Measurements from ENCODE around the gene HIPK2. TPM values are rescaled to one million over a fixed set of nuclear protein-coding genes. Genes with fewer than 3 reads are reported as not detected.

HIPK2 gene
- total and polyA plus RNA-seq, 10 of the 15 experiments (the other 5 are each of a cell fraction or from before 2014, with no cell fraction given): 1.7 to 39.0 (median 9.4) TPM

GRCh38 chr7:139618482-139619366 lies 159.1 kb downstream of the HIPK2 start:
- Histone ChIP-seq H3K9ac (ENCODE audit: control insufficient read depth, insufficient read depth, low read length) (no peak overlapping the region), H3K27ac (ENCODE audit: control insufficient read depth, insufficient read depth) (no peak overlapping the region), H4K20me1 (ENCODE audit: control insufficient read depth, insufficient read depth) (no peaks in the 10 kb centered on the region), H3K79me2 (ENCODE audit: control insufficient read depth, insufficient read depth, low read length) (no peaks in the 10 kb centered on the region), H3K36me3 (ENCODE audit: control insufficient read depth in 2 of 2, insufficient read depth in 2 of 2, low read length in 1 of 2) (peaks cover 0 to 3% of the 10 kb centered on the region in 2 experiments; a peak in 2 of 4 replicates), H3K4me2 (ENCODE audit: control insufficient read depth, insufficient read depth) (no peak overlapping the region), H3K9me3 (replicated peaks; ENCODE audit: control insufficient read depth, insufficient read depth, low read length) (no peaks in the 10 kb centered on the region), H3K4me1 (ENCODE audit: control insufficient read depth, insufficient read depth, low read length) (no peaks in the 10 kb centered on the region), H2AFZ (ENCODE audit: control insufficient read depth, low read depth, low read length) (no peak overlapping the region), H3K4me3 (no peak overlapping the region), H3K27me3 (replicated peaks in 1 of 2; ENCODE audit: control insufficient read depth in 2 of 2, insufficient read depth in 2 of 2, low read length in 1 of 2) (no peaks in the 10 kb centered on the region)
- intact Hi-C loops (cut with micrococcal nuclease; ENCODE audit: unreplicated experiment): loop anchor here (5.0 kb wide), 2 partner anchors 186 to 384 kb away; no protein-coding TSS in a partner anchor
- ATAC-seq (peak; percentile 51), DNase-seq (ENCODE audit: low read depth, low spot score) (no peak), FAIRE-seq (no peak)
- no TSS peak for BruUV-seq (replicated peaks)
- TF ChIP-seq CTCF (IDR thresholded peaks at IDR 0.05 in 2 of 3, conservative IDR thresholded peaks at IDR 0.05 in 1 of 3; ENCODE audit: control insufficient read depth in 2 of 3, extremely low read depth in 1 of 3, insufficient read depth in 1 of 3, low read depth in 3 of 3, low read length in 3 of 3): peak; percentile 42 to 48 (median 45); a peak in 5 of 6 replicates
- peak; percentile 44; the same call in 1 of the 2 replicates for TF ChIP-seq SMC3 (IDR thresholded peaks at IDR 0.05; ENCODE audit: borderline replicate concordance, low read length)
- TF ChIP-seq BCL3 (IDR thresholded peaks at IDR 0.05; ENCODE audit: borderline replicate concordance, insufficient read depth, low read depth, low read length, poor library complexity, severe bottlenecking): no peak
- peak; percentile 73 for TF ChIP-seq RAD21 (IDR thresholded peaks at IDR 0.05; ENCODE audit: insufficient read depth, low read depth, low read length)
- CTCF ChIA-PET: interaction anchor here (0.7 to 4.2 kb wide), 17 partner anchors 9 to 492 kb away, joined by 3 to 43 read pairs (median 4); no protein-coding TSS in a partner anchor
- WGBS (ENCODE audit: insufficient coverage, insufficient replicate concordance, low lambda C conversion rate, missing lambda C conversion rate): 85% methylated on average over 10 of the region's 10 CpGs
- RAD21 ChIA-PET (ENCODE audit: unreplicated experiment): interaction anchor here (0.7 to 1.8 kb wide), 6 partner anchors 17 to 384 kb away, joined by 3 to 13 read pairs (median 4); no protein-coding TSS in a partner anchor
- in situ Hi-C loops (cut with MboI): no loop called here
- SMC1A ChIA-PET (ENCODE audit: uncharacterized antibody, unreplicated experiment): interaction anchor here (0.6 to 3.5 kb wide), 8 partner anchors 12 to 379 kb away, joined by 3 to 11 read pairs (median 3); no protein-coding TSS in a partner anchor
- POLR2A ChIA-PET: interaction anchor here (0.6 kb wide), 1 partner anchor 384 kb away, joined by 3 read pairs; no protein-coding TSS in a partner anchor

All from GM12878 (cell line).